ENCODE measurements around the gene COLEC11.

DNA sequence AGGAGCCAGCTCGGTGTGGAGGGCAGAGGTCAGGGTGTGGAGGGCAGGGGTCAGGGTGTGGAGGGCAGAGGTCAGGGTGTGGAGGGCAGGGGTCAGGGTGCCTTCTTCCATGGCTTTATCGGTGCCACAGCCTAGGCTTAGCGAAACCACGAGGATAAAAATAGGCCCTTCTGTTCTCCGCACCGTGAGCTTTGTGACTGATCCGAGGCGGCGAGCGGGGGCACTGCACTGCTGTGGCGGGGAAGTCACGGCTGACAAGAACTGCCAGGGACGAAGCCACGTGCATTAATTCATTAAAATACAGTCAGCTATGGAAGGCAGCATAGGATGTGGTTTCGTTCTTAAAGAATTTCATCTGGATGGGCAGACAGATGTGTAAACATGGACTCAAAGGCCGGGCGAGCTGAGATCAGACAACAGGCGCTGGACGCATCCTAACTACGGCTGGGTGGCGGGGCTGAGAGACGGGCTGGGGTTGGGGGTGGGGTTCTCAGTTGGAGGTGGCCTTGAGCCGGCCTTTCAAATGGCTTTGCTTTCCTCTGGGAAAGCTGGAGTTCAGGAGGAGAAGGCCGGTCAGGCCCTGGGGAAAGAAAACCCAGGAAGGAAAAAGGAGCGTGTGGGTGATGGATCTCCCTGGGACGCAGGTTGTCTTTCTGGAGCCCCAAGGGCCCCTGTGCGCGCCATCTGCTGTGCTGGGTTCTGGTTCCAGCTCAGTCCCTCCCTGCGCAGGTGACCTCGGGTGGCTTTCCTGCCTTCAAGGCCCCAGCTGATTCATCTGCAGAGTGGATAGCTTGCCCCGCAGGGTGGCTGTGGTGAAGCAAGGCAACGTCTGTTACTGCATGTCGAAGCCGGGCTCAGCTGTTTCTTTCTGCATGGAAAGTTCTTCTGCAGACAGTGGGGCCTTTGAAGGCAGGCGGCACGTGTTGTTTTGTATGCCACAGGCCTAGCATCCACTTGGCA, 62.1 kb downstream of the COLEC11 start:
- TF ChIP-seq CTCF (IDR thresholded peaks at IDR 0.05): no peak
- TF ChIP-seq POLR2A (IDR thresholded peaks at IDR 0.05): no peak

Measured in esophagus squamous epithelium (tissue), 4 donors.